Measurements from ENCODE around the gene SCLY. TPM values are rescaled to one million over a fixed set of nuclear protein-coding genes. Genes with fewer than 3 reads are reported as not detected.

The SCLY gene
- polyA plus RNA-seq, 1 of the 3 experiments (the other 2 are of a cell fraction) = 20.9 TPM

GRCh38 chr2:238087211-238087610, 26.4 kb downstream of the SCLY start:
- POLR2A ChIA-PET = no interaction called here
- CTCF ChIA-PET = interaction anchor here (1.0 kb wide), 1 partner anchor 164 kb away, joined by 3 read pairs; no protein-coding TSS in a partner anchor
- Histone ChIP-seq H4K20me1 (ENCODE audit: insufficient read depth) (no peaks in the 10 kb centered on the region), H3K4me3 (ENCODE audit: low read depth in 2 of 2, low read length in 1 of 2) (no peak overlapping the region), H3K9ac (no peak overlapping the region), H3K4me2 (no peak overlapping the region), H3K4me1 (ENCODE audit: control insufficient read depth in 1 of 2, insufficient read depth in 2 of 2, low read depth in 1 of 2, low read length in 1 of 2) (no peaks in the 10 kb centered on the region), H3K79me2 (ENCODE audit: insufficient read depth) (no peaks in the 10 kb centered on the region), H3K9me3 (no peaks in the 10 kb centered on the region), H3F3A (replicated peaks; ENCODE audit: insufficient read depth) (no peaks in the 10 kb centered on the region), H3K36me3 (replicated peaks in 1 of 2; ENCODE audit: control insufficient read depth in 1 of 2, insufficient read depth in 2 of 2, low read length in 1 of 2) (peaks cover 9 to 25% of the 10 kb centered on the region in 2 experiments), H3K9me2 (no peaks in the 10 kb centered on the region), H3K27me3 (ENCODE audit: insufficient read depth) (no peaks in the 10 kb centered on the region), H3K27ac (ENCODE audit: low read depth in 2 of 2, low read length in 1 of 2) (no peak overlapping the region), H2AFZ (ENCODE audit: low read depth) (no peak overlapping the region)
- TF ChIP-seq EZH2phosphoT487 (IDR thresholded peaks at IDR 0.05; ENCODE audit: borderline replicate concordance, low read depth) = no peak
- no peak for TF ChIP-seq NFIC (IDR thresholded peaks at IDR 0.05; ENCODE audit: borderline replicate concordance)
- TF ChIP-seq SIN3A (IDR thresholded peaks at IDR 0.05; ENCODE audit: borderline replicate concordance, low read depth, low read length) = no peak
- no peak for TF ChIP-seq YY1 (IDR thresholded peaks at IDR 0.05; ENCODE audit: low read depth)
- no peak for TF ChIP-seq USF1 (IDR thresholded peaks at IDR 0.05; ENCODE audit: borderline replicate concordance, low read depth)
- TF ChIP-seq REST (IDR thresholded peaks at IDR 0.05; ENCODE audit: low read depth, low read length) = no peak
- no peak for TF ChIP-seq ZBTB33 (IDR thresholded peaks at IDR 0.05; ENCODE audit: borderline replicate concordance, low read depth)
- TF ChIP-seq NRF1 (IDR thresholded peaks at IDR 0.05; ENCODE audit: low read depth, low read length) = no peak
- TF ChIP-seq MEF2A (IDR thresholded peaks at IDR 0.05; ENCODE audit: borderline replicate concordance, low read depth) = no peak
- no peak for TF ChIP-seq TAF1 (IDR thresholded peaks at IDR 0.05; ENCODE audit: borderline replicate concordance, low read depth, low read length)
- no peak for TF ChIP-seq GABPA (IDR thresholded peaks at IDR 0.05; ENCODE audit: low read depth)
- TF ChIP-seq EP300 (IDR thresholded peaks at IDR 0.05; ENCODE audit: borderline replicate concordance in 1 of 2, low read depth in 1 of 2, low read length in 1 of 2) = no peak
- no peak for TF ChIP-seq FOXM1 (IDR thresholded peaks at IDR 0.05; ENCODE audit: low read depth)
- TF ChIP-seq MAX (IDR thresholded peaks at IDR 0.05; ENCODE audit: low read depth) = no peak
- TF ChIP-seq RAD21 (IDR thresholded peaks at IDR 0.05; ENCODE audit: low read length) = no peak
- TF ChIP-seq RXRA (IDR thresholded peaks at IDR 0.05; ENCODE audit: borderline replicate concordance, low read depth) = no peak
- TF ChIP-seq IRF3 (IDR thresholded peaks at IDR 0.05; ENCODE audit: low read depth, low read length) = no peak
- no peak for TF ChIP-seq SMC3 (IDR thresholded peaks at IDR 0.05; ENCODE audit: low read depth, low read length)
- WGBS (ENCODE audit: low lambda C conversion rate) = 94% methylated on average over 2 of the region's 2 CpGs
- no peak for DNase-seq

Data from SK-N-SH (cell line).